ENCODE measurements around the gene G6PC3. TPM values are rescaled to one million over a fixed set of nuclear protein-coding genes. Genes with fewer than 3 reads are reported as not detected.

Gene G6PC3
- total RNA-seq, 1 donor from 2014 or later, result 16.6 TPM

GRCh38 chr17:44115585-44116415 lies 45.3 kb downstream of the G6PC3 start:
- DNase-seq (ENCODE audit: low spot score), result peak; percentile 63
- H3K9ac ChIP-seq, result no peak overlapping the region
- Mint-ChIP-seq H3K4me1 (peaks cover 34% of the 10 kb centered on the region), H3K36me3 (peaks cover 3% of the 10 kb centered on the region), H3K27me3 (ENCODE audit: insufficient read depth, low read depth) (peaks cover 2% of the 10 kb centered on the region), H3K9me3 (no peaks in the 10 kb centered on the region), H3K27ac (peak overlapping the region; percentile 60), H3K4me3 (no peak overlapping the region)
- no peak overlapping the region for H3K27ac ChIP-seq
- H3K27me3 ChIP-seq, result no peaks in the 10 kb centered on the region
- no peaks in the 10 kb centered on the region for H3K36me3 ChIP-seq
- H3K4me1 ChIP-seq, result peaks cover 27% of the 10 kb centered on the region
- H3K4me3 ChIP-seq, result no peak overlapping the region
- no peaks in the 10 kb centered on the region for H3K9me3 ChIP-seq (ENCODE audit: low read depth)
- no peak overlapping the region for H3K4me2 ChIP-seq
- H3K79me2 ChIP-seq (ENCODE audit: low read depth), result peaks cover 30% of the 10 kb centered on the region
- H4K20me1 ChIP-seq (ENCODE audit: low read depth), result peaks cover 96% of the 10 kb centered on the region
- H2AFZ ChIP-seq (replicated peaks), result no peak overlapping the region
- peaks cover 11% of the 10 kb centered on the region for H3F3A ChIP-seq (ENCODE audit: low read depth)
- TF ChIP-seq EZH2phosphoT487 (IDR thresholded peaks at IDR 0.05) (no peak), EZH2 (IDR thresholded peaks at IDR 0.05) (no peak), CTCF (IDR thresholded peaks at IDR 0.05) (peak; percentile 73)

GRCh38 chr17:44117351-44117750 lies 46.8 kb downstream of the G6PC3 start:
- no peak overlapping the region for H3K4me3 Mint-ChIP-seq
- peaks cover 2% of the 10 kb centered on the region for H3K27me3 Mint-ChIP-seq (ENCODE audit: insufficient read depth, low read depth)
- Histone ChIP-seq H3K27me3 (no peaks in the 10 kb centered on the region), H2AFZ (replicated peaks) (no peak overlapping the region), H4K20me1 (ENCODE audit: low read depth) (peaks cover 97% of the 10 kb centered on the region), H3F3A (ENCODE audit: low read depth) (peaks cover 27% of the 10 kb centered on the region), H3K4me1 (peaks cover 33% of the 10 kb centered on the region), H3K9ac (no peak overlapping the region), H3K9me3 (ENCODE audit: low read depth) (no peaks in the 10 kb centered on the region), H3K4me3 (no peak overlapping the region), H3K4me2 (no peak overlapping the region), H3K27ac (no peak overlapping the region), H3K36me3 (no peaks in the 10 kb centered on the region), H3K79me2 (ENCODE audit: low read depth) (peaks cover 33% of the 10 kb centered on the region)
- H3K4me1 Mint-ChIP-seq, result peaks cover 35% of the 10 kb centered on the region
- H3K36me3 Mint-ChIP-seq, result peaks cover 3% of the 10 kb centered on the region
- H3K9me3 Mint-ChIP-seq, result no peaks in the 10 kb centered on the region
- TF ChIP-seq EZH2 (IDR thresholded peaks at IDR 0.05) (no peak), CTCF (IDR thresholded peaks at IDR 0.05) (no peak), EZH2phosphoT487 (IDR thresholded peaks at IDR 0.05) (no peak)
- H3K27ac Mint-ChIP-seq, result no peak overlapping the region
- no peak for DNase-seq (ENCODE audit: low spot score)

GRCh38 chr17:44118427-44119050 lies 48.0 kb downstream of the G6PC3 start:
- peaks cover 92% of the 10 kb centered on the region for H4K20me1 ChIP-seq (ENCODE audit: low read depth)
- H3K27ac Mint-ChIP-seq, result no peak overlapping the region
- TF ChIP-seq EZH2 (IDR thresholded peaks at IDR 0.05) (no peak), EZH2phosphoT487 (IDR thresholded peaks at IDR 0.05) (no peak), CTCF (IDR thresholded peaks at IDR 0.05) (no peak)
- H3K4me1 ChIP-seq, result peaks cover 36% of the 10 kb centered on the region
- H3K9me3 Mint-ChIP-seq, result no peaks in the 10 kb centered on the region
- H3K36me3 ChIP-seq, result no peaks in the 10 kb centered on the region
- no peak overlapping the region for H3K4me3 ChIP-seq
- H3F3A ChIP-seq (ENCODE audit: low read depth), result peaks cover 36% of the 10 kb centered on the region
- no peak overlapping the region for H3K9ac ChIP-seq
- H3K9me3 ChIP-seq (ENCODE audit: low read depth), result no peaks in the 10 kb centered on the region
- peaks cover 6% of the 10 kb centered on the region for H3K27me3 Mint-ChIP-seq (ENCODE audit: insufficient read depth, low read depth)
- H3K4me3 Mint-ChIP-seq, result peak overlapping the region; percentile 61
- H3K36me3 Mint-ChIP-seq, result peaks cover 3% of the 10 kb centered on the region
- peaks cover 4% of the 10 kb centered on the region for H3K27me3 ChIP-seq
- peaks cover 42% of the 10 kb centered on the region for H3K79me2 ChIP-seq (ENCODE audit: low read depth)
- H3K4me2 ChIP-seq, result peak overlapping the region; percentile 16
- DNase-seq (ENCODE audit: low spot score), result peak; percentile 65
- no peak overlapping the region for H2AFZ ChIP-seq (replicated peaks)
- H3K4me1 Mint-ChIP-seq, result peaks cover 40% of the 10 kb centered on the region
- no peak overlapping the region for H3K27ac ChIP-seq

Data from neural progenitor cell (in vitro differentiated cells).